GM19455 (cell line): Measurements from ENCODE around the gene TMEM220.

Source experiments
- ATAC-seq: cut with Tn5 transposase; IDR thresholded peaks from one replicate; pipeline ENCODE4 v1.9.1; 2021; ENCODE audit not compliant: unreplicated experiment

Gene TMEM220

GRCh38 chr17:10673312-10673711, 56.5 kb downstream of the TMEM220 start:
- no peak for ATAC-seq

DNA sequence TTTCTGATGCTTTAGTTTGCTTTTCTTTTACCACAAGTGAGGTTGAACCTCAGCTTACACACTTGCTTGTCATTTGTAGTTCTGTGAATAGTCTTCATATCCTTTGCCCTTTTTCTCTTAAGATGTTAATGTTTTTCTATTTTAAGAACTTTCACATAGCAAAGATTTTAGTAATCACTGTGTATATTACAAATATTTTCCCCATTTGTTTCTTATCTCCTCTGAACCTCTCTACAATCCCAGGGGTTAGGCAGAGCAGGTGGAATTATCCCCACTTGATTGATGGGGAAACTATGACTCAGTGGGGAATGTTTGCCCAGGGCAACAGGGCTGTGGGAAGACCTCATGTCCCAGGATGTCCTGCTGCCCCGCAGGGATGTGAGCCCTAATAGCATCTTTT, 61.0 kb downstream of the TMEM220 start:
- ATAC-seq, result no peak

GRCh38 chr17:10666906-10667305, 62.9 kb downstream of the TMEM220 start:
- no peak for ATAC-seq

DNA sequence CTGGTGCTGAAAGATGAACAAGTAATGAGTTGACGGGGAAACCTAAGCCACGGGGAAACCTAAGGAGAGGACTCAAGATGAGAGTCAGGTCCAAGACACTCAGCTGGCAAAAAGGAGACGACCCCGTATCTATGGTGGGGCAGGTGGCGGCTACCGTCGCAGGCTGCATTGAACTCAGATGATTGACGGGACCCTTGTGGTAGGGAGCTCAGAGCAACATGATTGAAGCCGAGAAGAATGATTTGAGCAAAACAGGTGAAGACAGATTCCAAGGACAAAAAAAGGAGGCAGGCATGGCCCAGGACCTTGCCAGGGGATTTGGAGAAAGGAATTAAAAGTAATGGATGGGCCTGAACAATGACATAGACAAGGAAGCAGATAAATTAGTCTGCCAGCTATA, 65.3 kb downstream of the TMEM220 start:
- ATAC-seq, result no peak
